Neuron (in vitro differentiated cells): ENCODE measurements around the gene TCF12.

Source experiments
- H2AFZ ChIP-seq: one replicate; pipeline ENCODE4 v1.6.1; 2013; ENCODE audit warnings: low read depth, mild to moderate bottlenecking, inconsistent platforms, low read length, moderate library complexity
- H3K27me3 ChIP-seq: one replicate; pipeline ENCODE4 v1.6.1; 2013; ENCODE audit warnings: low read length; ENCODE audit not compliant: insufficient read depth
- H3K36me3 ChIP-seq: one replicate; pipeline ENCODE4 v1.6.1; 2013; ENCODE audit warnings: low read length; ENCODE audit not compliant: insufficient read depth
- H3K4me1 ChIP-seq: one replicate; pipeline ENCODE4 v1.6.1; 2013; ENCODE audit warnings: low read length; ENCODE audit not compliant: insufficient read depth
- H3K4me3 ChIP-seq: 2 replicates; pipeline ENCODE4 v1.5.1; 2013; ENCODE audit warnings: mild to moderate bottlenecking, low read length, moderate library complexity
- H3K9me3 ChIP-seq: one replicate; pipeline ENCODE4 v1.6.1; 2013; ENCODE audit warnings: low read length

The TCF12 gene

GRCh38 chr15:56892659-56893363, 25.6 kb upstream of the TCF12 start:
- no peaks in the 10 kb centered on the region for H3K27me3 ChIP-seq
- H3K4me3 ChIP-seq = no peak overlapping the region
- H3K36me3 ChIP-seq = no peaks in the 10 kb centered on the region
- H3K4me1 ChIP-seq = peaks cover 10% of the 10 kb centered on the region
- H3K9me3 ChIP-seq = no peaks in the 10 kb centered on the region
- H2AFZ ChIP-seq = no peak overlapping the region

- Histone ChIP-seq H2AFZ (no peak overlapping the region), H3K4me1 (peaks cover 5% of the 10 kb centered on the region), H3K27me3 (no peaks in the 10 kb centered on the region), H3K36me3 (no peaks in the 10 kb centered on the region), H3K4me3 (no peak overlapping the region), H3K9me3 (no peaks in the 10 kb centered on the region)
These were observed 25.1 kb upstream of the TCF12 start for GRCh38 chr15:56893364-56893678.

- no peaks in the 10 kb centered on the region for H3K4me1 ChIP-seq
- no peaks in the 10 kb centered on the region for H3K36me3 ChIP-seq
- no peak overlapping the region for H3K4me3 ChIP-seq
- H3K27me3 ChIP-seq = no peaks in the 10 kb centered on the region
- H2AFZ ChIP-seq = no peak overlapping the region
- no peaks in the 10 kb centered on the region for H3K9me3 ChIP-seq
These were observed 23.8 kb upstream of the TCF12 start for GRCh38 chr15:56894601-56895000.

GRCh38 chr15:56901931-56902330, 16.5 kb upstream of the TCF12 start:
- peaks cover under 1% of the 10 kb centered on the region for H3K4me1 ChIP-seq
- no peaks in the 10 kb centered on the region for H3K27me3 ChIP-seq
- H3K4me3 ChIP-seq = no peak overlapping the region
- H2AFZ ChIP-seq = no peak overlapping the region
- no peaks in the 10 kb centered on the region for H3K36me3 ChIP-seq
- H3K9me3 ChIP-seq = no peaks in the 10 kb centered on the region

- H3K4me1 ChIP-seq = peaks cover 2% of the 10 kb centered on the region
- H3K4me3 ChIP-seq = no peak overlapping the region
These were observed 11.7 kb upstream of the TCF12 start for GRCh38 chr15:56906766-56907165.

GRCh38 chr15:56910801-56911200, 7.6 kb upstream of the TCF12 start:
- H3K4me3 ChIP-seq = no peak overlapping the region
- no peaks in the 10 kb centered on the region for H3K36me3 ChIP-seq
- no peaks in the 10 kb centered on the region for H3K27me3 ChIP-seq
- no peak overlapping the region for H2AFZ ChIP-seq
- peaks cover 5% of the 10 kb centered on the region for H3K4me1 ChIP-seq
- no peaks in the 10 kb centered on the region for H3K9me3 ChIP-seq

More at GRCh38 chr15:56906766-56907165, 11.7 kb upstream of the TCF12 start:
- no peaks in the 10 kb centered on the region for H3K9me3 ChIP-seq
- H2AFZ ChIP-seq = no peak overlapping the region
- no peaks in the 10 kb centered on the region for H3K27me3 ChIP-seq
- no peaks in the 10 kb centered on the region for H3K36me3 ChIP-seq

- Histone ChIP-seq H3K36me3 (no peaks in the 10 kb centered on the region), H2AFZ (no peak overlapping the region), H3K9me3 (no peaks in the 10 kb centered on the region), H3K4me3 (no peak overlapping the region), H3K4me1 (peaks cover 3% of the 10 kb centered on the region), H3K27me3 (no peaks in the 10 kb centered on the region)
These were observed 5.2 kb upstream of the TCF12 start for GRCh38 chr15:56913241-56913640.

- Histone ChIP-seq H3K4me1 (peaks cover 3% of the 10 kb centered on the region), H3K36me3 (no peaks in the 10 kb centered on the region), H3K9me3 (no peaks in the 10 kb centered on the region), H3K4me3 (no peak overlapping the region), H2AFZ (no peak overlapping the region), H3K27me3 (no peaks in the 10 kb centered on the region)
These were observed 4.8 kb upstream of the TCF12 start for GRCh38 chr15:56913670-56914069.

- Histone ChIP-seq H2AFZ (no peak overlapping the region), H3K36me3 (peaks cover 3% of the 10 kb centered on the region), H3K4me3 (no peak overlapping the region)
These were observed 2.6 kb upstream of the TCF12 start for GRCh38 chr15:56915888-56916287.

GRCh38 chr15:56916825-56917477, 1.5 kb upstream of the TCF12 start:
- Histone ChIP-seq H3K36me3 (peaks cover 7% of the 10 kb centered on the region), H3K27me3 (no peaks in the 10 kb centered on the region), H2AFZ (no peak overlapping the region), H3K4me1 (peaks cover 18% of the 10 kb centered on the region), H3K4me3 (no peak overlapping the region), H3K9me3 (no peaks in the 10 kb centered on the region)

More at GRCh38 chr15:56915888-56916287, 2.6 kb upstream of the TCF12 start:
- H3K9me3 ChIP-seq = no peaks in the 10 kb centered on the region
- no peaks in the 10 kb centered on the region for H3K27me3 ChIP-seq
- peaks cover 9% of the 10 kb centered on the region for H3K4me1 ChIP-seq

- H2AFZ ChIP-seq = peak overlapping the region; percentile 60
- H3K4me1 ChIP-seq = peaks cover 25% of the 10 kb centered on the region
- H3K4me3 ChIP-seq = peak overlapping the region; percentile 60
- H3K27me3 ChIP-seq = no peaks in the 10 kb centered on the region
- H3K36me3 ChIP-seq = peaks cover 14% of the 10 kb centered on the region
- H3K9me3 ChIP-seq = no peaks in the 10 kb centered on the region
These were observed 795 bp upstream of the TCF12 start for GRCh38 chr15:56917652-56918045.

- Histone ChIP-seq H3K4me1 (peaks cover 36% of the 10 kb centered on the region), H3K36me3 (peaks cover 26% of the 10 kb centered on the region), H3K27me3 (no peaks in the 10 kb centered on the region), H3K4me3 (peak overlapping the region; percentile 60), H2AFZ (peak overlapping the region; percentile 60), H3K9me3 (no peaks in the 10 kb centered on the region)
These were observed 676 bp downstream of the TCF12 start for GRCh38 chr15:56919031-56919608.

- Histone ChIP-seq H3K27me3 (no peaks in the 10 kb centered on the region), H2AFZ (peak overlapping the region; percentile 60), H3K4me1 (peaks cover 35% of the 10 kb centered on the region), H3K36me3 (peaks cover 33% of the 10 kb centered on the region), H3K4me3 (peak overlapping the region; percentile 60), H3K9me3 (no peaks in the 10 kb centered on the region)
These were observed 1.3 kb downstream of the TCF12 start for GRCh38 chr15:56919609-56920366.
